Suprapubic skin (tissue), 4 donors: Measurements from ENCODE around the gene KCND3. TPM values are rescaled to one million over a fixed set of nuclear protein-coding genes. Genes with fewer than 3 reads are reported as not detected.

Experiments used
- DNase-seq, 2 donors: peaks; one replicate each; pipeline ENCODE4 v3.0.0-alpha.2; 2019; ENCODE audit warnings: low spot score in 2 of 2
- H3K27ac ChIP-seq: fragments of 200-600 bp; sonication (generic); one replicate; pipeline ENCODE4 v1.5.1; 2019
- H3K27me3 ChIP-seq: fragments of 200-600 bp; sonication (generic); one replicate; pipeline ENCODE4 v1.5.1; 2019
- H3K36me3 ChIP-seq: fragments of 200-600 bp; sonication (generic); one replicate; pipeline ENCODE4 v1.5.1; 2019
- H3K4me1 ChIP-seq: fragments of 200-600 bp; sonication (generic); one replicate; pipeline ENCODE4 v1.5.1; 2019
- H3K4me3 ChIP-seq: fragments of 200-600 bp; sonication (generic); one replicate; pipeline ENCODE4 v1.5.1; 2019; ENCODE audit warnings: mild to moderate bottlenecking
- H3K9me3 ChIP-seq: fragments of 200-600 bp; sonication (generic); one replicate; pipeline ENCODE4 v1.5.1; 2019
- EP300 ChIP-seq: sonication (generic); formaldehyde crosslinking; IDR thresholded peaks from one replicate; pipeline ENCODE4 v1.6.1; 2017; ENCODE audit warnings: antibody characterized with exemption
- POLR2A ChIP-seq, 2 donors: fragments of 450-650 bp; IDR thresholded peaks; one replicate each; pipeline ENCODE4 v1.6.1; 2017; ENCODE audit warnings: antibody characterized with exemption in 2 of 2, mild to moderate bottlenecking in 2 of 2, moderate library complexity in 2 of 2
- POLR2AphosphoS5 ChIP-seq, 3 donors: sonication (generic); formaldehyde crosslinking; IDR thresholded peaks; one replicate each; pipeline ENCODE4 v1.6.1; 2017; ENCODE audit warnings: antibody characterized with exemption in 3 of 3
- WGBS: methylation state at CpG from one replicate; pipeline ENCODE4 v1.1.5; 2018; 5-methylcytosine and 5-hydroxymethylcytosine counted together
- total RNA-seq, 4 donors: library from RNA; depleted of rRNA; stranded (reverse); fragments of >200 nt; gene quantifications; one replicate each; pipeline ENCODE4 v1.1.0, GENCODE V29; 2016
- TF ChIP-seq, protein P1 (sequence below), 2 donors: fragments of 200-600 bp in 1 of 2; fragments of 450-650 bp in 1 of 2; sonication (generic) in 1 of 2; IDR thresholded peaks; one replicate each; pipeline ENCODE4 v1.5.1; 2016 to 2019; ENCODE audit warnings: antibody characterized with exemption in 2 of 2, mild to moderate bottlenecking in 1 of 2, moderate library complexity in 1 of 2

The KCND3 gene
- total RNA-seq, 4 donors from 2014 or later = 6.8 to 11.4 (median 10.2) TPM

DNA sequence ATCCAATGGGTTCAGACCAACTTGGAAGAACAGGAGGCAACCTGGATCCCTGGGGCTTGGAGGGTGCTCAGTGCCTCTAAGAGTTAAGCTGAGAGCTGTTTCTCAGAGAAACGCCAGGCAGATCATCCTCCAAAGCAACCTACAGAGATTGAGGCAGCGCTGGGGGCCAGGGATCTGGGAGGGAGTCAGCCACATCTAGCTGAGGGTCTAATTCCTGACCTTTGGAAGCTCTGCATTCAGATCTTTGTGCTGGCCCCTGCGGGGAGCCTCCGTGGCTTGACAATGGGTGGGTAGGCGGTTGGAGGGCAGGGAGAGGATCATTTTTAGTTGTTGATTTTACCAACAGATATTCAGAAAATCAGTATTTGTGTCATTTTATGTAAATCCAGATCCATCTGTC is 154.5 kb downstream of the KCND3 start:
- TF ChIP-seq POLR2A (IDR thresholded peaks at IDR 0.05) (no peak), POLR2AphosphoS5 (IDR thresholded peaks at IDR 0.05) (no peak), EP300 (no peak)
- TF ChIP-seq, protein P1, sequence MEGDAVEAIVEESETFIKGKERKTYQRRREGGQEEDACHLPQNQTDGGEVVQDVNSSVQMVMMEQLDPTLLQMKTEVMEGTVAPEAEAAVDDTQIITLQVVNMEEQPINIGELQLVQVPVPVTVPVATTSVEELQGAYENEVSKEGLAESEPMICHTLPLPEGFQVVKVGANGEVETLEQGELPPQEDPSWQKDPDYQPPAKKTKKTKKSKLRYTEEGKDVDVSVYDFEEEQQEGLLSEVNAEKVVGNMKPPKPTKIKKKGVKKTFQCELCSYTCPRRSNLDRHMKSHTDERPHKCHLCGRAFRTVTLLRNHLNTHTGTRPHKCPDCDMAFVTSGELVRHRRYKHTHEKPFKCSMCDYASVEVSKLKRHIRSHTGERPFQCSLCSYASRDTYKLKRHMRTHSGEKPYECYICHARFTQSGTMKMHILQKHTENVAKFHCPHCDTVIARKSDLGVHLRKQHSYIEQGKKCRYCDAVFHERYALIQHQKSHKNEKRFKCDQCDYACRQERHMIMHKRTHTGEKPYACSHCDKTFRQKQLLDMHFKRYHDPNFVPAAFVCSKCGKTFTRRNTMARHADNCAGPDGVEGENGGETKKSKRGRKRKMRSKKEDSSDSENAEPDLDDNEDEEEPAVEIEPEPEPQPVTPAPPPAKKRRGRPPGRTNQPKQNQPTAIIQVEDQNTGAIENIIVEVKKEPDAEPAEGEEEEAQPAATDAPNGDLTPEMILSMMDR (IDR thresholded peaks at IDR 0.05) = no peak
- Histone ChIP-seq H3K27ac (no peak overlapping the region), H3K27me3 (no peaks in the 10 kb centered on the region), H3K4me3 (no peak overlapping the region), H3K9me3 (no peaks in the 10 kb centered on the region), H3K36me3 (no peaks in the 10 kb centered on the region), H3K4me1 (no peaks in the 10 kb centered on the region)
- DNase-seq = no peak
- 86% methylated on average over 5 of the region's 5 CpGs for WGBS

DNA sequence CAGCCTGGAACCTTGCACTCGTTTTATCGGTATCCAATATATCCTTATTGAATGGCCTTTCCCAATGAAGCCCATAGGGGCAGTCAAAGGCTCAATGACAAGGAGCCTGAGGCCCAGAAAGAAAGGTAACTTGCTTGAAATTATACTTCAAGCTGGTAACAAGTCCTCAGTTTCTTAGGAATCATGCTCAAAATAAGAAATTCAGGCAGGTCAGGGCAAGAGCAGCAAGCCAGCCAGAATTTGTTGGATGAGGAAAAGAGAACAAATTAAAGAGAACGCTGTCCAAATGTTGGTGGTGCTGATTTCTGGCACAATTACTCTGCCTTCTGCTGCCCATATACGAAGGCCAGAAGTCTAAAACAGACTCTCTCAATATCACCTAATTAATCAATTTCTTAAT is 156.1 kb downstream of the KCND3 start:
- no peaks in the 10 kb centered on the region for H3K27me3 ChIP-seq
- H3K27ac ChIP-seq = no peak overlapping the region
- H3K9me3 ChIP-seq = no peaks in the 10 kb centered on the region
- no peaks in the 10 kb centered on the region for H3K4me1 ChIP-seq
- no peak overlapping the region for H3K4me3 ChIP-seq
- TF ChIP-seq POLR2AphosphoS5 (IDR thresholded peaks at IDR 0.05) (no peak), EP300 (no peak), POLR2A (IDR thresholded peaks at IDR 0.05) (no peak)
- TF ChIP-seq, protein P1 (IDR thresholded peaks at IDR 0.05) = no peak
- no peak for DNase-seq
- WGBS = 60% methylated on average over 4 of the region's 4 CpGs
- H3K36me3 ChIP-seq = no peaks in the 10 kb centered on the region

DNA sequence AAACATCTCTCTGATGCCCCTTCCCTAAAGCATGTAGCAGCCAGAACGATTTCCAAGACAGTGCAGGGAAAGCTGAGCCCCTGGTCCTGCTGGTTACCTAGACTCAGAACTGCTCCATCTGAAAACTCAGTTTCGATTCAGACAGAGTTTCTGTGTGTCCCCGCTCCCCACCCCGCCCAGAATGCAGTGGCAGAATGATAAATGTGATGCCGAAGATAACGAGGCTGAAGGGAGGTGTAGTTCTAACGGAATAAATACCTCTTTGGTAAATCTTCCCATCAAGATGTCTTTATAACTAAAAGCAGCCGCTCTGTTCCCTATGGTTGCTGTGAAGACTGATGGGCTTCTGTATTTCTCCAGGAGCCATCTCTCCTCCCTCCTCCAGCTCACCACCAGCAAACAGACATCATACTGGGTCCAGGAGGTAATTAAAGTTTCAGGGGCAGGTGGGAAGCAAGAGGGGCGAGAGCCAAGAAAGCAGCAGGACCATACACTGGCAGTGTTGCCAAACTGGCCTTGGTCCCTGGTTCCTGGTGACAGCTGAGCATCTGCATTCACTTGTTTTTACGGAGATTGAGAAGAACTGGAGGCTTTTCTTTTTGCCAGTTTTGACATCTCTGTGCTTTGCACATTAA is 156.8 kb downstream of the KCND3 start:
- H3K9me3 ChIP-seq = no peaks in the 10 kb centered on the region
- no peak for DNase-seq
- WGBS = 78% methylated on average over 10 of the region's 10 CpGs
- TF ChIP-seq POLR2A (IDR thresholded peaks at IDR 0.05) (no peak), POLR2AphosphoS5 (IDR thresholded peaks at IDR 0.05) (no peak), EP300 (no peak)
- TF ChIP-seq, protein P1 (IDR thresholded peaks at IDR 0.05) = no peak
- no peaks in the 10 kb centered on the region for H3K27me3 ChIP-seq
- H3K4me1 ChIP-seq = no peaks in the 10 kb centered on the region
- H3K4me3 ChIP-seq = no peak overlapping the region
- no peaks in the 10 kb centered on the region for H3K36me3 ChIP-seq
- H3K27ac ChIP-seq = no peak overlapping the region

DNA sequence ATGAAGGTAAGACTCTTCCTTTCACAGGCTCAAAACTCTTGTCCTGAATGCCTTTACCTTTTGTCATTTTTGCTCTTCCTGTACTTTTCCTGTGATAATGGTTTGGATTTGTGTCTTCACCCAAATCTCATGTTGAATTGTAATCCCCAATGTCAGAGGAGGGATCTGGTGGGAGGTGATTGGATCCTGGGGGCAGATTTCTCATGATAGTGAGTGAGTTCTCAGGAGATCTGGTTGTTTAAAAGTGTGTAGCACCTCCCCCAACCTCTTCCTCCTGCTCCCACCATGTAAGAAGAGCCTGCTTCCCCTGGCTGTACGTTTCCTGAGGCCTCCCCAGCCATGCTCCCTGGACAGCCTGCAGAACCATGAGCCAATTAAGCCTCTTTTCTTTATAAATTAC is 158.3 kb downstream of the KCND3 start:
- H3K4me3 ChIP-seq = no peak overlapping the region
- H3K36me3 ChIP-seq = no peaks in the 10 kb centered on the region
- 45% methylated on average over 1 of the region's 1 CpG for WGBS
- no peak for DNase-seq
- no peak overlapping the region for H3K27ac ChIP-seq
- no peaks in the 10 kb centered on the region for H3K27me3 ChIP-seq
- TF ChIP-seq EP300 (no peak), POLR2AphosphoS5 (IDR thresholded peaks at IDR 0.05) (no peak), POLR2A (IDR thresholded peaks at IDR 0.05) (no peak)
- TF ChIP-seq, protein P1 (IDR thresholded peaks at IDR 0.05) = no peak
- no peaks in the 10 kb centered on the region for H3K4me1 ChIP-seq
- H3K9me3 ChIP-seq = no peaks in the 10 kb centered on the region

DNA sequence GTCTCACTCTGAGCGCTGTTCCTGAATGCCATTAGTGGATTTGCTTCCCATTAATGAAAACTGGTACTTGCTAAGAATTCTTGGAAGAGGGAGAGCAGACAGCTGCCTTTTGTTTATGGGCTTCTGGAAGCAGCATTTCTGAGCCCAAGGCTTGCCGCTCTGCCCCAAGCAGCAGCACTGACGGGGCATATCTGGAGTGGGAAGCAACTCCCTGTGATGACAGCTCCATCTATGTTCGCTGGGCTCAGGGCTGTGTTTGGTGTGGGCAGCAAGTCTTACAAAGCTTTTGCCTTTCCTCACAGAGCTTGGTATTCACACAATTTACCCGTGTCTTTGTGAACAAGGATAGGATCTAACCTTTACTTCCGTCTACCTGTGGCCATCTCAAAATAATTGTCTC is 161.5 kb downstream of the KCND3 start:
- Histone ChIP-seq H3K9me3 (peaks cover 4% of the 10 kb centered on the region), H3K36me3 (no peaks in the 10 kb centered on the region), H3K4me3 (no peak overlapping the region), H3K4me1 (no peaks in the 10 kb centered on the region), H3K27ac (no peak overlapping the region), H3K27me3 (no peaks in the 10 kb centered on the region)
- WGBS = 80% methylated on average over 6 of the region's 6 CpGs
- TF ChIP-seq POLR2AphosphoS5 (IDR thresholded peaks at IDR 0.05) (no peak), POLR2A (IDR thresholded peaks at IDR 0.05) (no peak), EP300 (no peak)
- TF ChIP-seq, protein P1 (IDR thresholded peaks at IDR 0.05) = no peak
- no peak for DNase-seq
